ENCODE data around the gene SIRT2. TPM values are rescaled to one million over a fixed set of nuclear protein-coding genes. Genes with fewer than 3 reads are reported as not detected.

Gene SIRT2
- total and polyA plus RNA-seq, 2 of the 13 experiments (the other 11 are each of a cell fraction or from before 2014, with no cell fraction given): 22.3 to 26.1 TPM

DNA sequence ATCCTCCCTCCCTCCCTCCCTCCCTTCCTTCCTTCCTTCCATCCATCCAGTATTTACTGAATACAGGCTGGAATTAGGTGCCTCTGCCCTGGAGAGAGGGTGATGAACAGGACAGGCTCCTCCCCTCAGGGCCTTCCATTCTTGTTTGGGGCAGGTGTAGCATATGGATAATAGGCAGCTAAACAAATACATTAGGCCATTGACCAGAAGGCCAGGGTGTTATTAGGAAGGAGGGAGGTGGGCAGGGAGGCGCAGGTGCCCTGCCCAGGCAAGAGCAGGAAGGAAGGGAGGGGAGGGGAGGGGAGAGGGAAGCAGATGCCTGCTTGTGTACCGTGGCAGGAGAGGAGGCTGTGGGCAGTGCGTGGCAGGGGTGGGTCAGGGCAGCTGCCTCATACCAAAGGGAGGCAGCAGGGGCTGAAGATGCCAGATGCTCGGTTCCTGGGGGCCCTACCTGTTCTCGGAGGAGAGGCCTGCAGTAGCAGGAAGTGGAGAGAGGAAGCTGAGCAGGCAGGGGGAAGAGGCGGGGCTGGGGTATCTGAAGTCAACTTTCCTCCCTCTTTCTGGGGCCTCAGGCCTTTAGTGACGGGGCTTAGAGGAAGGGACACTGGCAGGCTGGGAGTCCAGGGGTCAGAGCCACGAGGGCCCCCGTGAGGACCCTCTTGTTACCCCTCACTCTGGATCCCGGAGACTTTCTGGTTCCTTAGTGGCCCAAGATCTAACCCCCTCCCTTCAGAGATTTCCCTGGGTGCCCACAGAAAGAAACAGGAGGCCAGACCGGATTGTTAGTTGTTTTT, 21.4 kb downstream of the SIRT2 start, which contains the start of gene RINL (continued):
- no peak for TF ChIP-seq ZNF660 (CRISPR knock-in tag; IDR thresholded peaks at IDR 0.05; ENCODE audit: borderline replicate concordance, low read depth)
- TF ChIP-seq ZNF124 (CRISPR knock-in tag; IDR thresholded peaks at IDR 0.05): no peak
- TF ChIP-seq, protein P1, sequence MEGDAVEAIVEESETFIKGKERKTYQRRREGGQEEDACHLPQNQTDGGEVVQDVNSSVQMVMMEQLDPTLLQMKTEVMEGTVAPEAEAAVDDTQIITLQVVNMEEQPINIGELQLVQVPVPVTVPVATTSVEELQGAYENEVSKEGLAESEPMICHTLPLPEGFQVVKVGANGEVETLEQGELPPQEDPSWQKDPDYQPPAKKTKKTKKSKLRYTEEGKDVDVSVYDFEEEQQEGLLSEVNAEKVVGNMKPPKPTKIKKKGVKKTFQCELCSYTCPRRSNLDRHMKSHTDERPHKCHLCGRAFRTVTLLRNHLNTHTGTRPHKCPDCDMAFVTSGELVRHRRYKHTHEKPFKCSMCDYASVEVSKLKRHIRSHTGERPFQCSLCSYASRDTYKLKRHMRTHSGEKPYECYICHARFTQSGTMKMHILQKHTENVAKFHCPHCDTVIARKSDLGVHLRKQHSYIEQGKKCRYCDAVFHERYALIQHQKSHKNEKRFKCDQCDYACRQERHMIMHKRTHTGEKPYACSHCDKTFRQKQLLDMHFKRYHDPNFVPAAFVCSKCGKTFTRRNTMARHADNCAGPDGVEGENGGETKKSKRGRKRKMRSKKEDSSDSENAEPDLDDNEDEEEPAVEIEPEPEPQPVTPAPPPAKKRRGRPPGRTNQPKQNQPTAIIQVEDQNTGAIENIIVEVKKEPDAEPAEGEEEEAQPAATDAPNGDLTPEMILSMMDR (CRISPR knock-in tag; IDR thresholded peaks at IDR 0.05): no peak
- TF ChIP-seq, protein P2, sequence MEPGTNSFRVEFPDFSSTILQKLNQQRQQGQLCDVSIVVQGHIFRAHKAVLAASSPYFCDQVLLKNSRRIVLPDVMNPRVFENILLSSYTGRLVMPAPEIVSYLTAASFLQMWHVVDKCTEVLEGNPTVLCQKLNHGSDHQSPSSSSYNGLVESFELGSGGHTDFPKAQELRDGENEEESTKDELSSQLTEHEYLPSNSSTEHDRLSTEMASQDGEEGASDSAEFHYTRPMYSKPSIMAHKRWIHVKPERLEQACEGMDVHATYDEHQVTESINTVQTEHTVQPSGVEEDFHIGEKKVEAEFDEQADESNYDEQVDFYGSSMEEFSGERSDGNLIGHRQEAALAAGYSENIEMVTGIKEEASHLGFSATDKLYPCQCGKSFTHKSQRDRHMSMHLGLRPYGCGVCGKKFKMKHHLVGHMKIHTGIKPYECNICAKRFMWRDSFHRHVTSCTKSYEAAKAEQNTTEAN (CRISPR knock-in tag; conservative IDR thresholded peaks at IDR 0.05): no peak
- no peak for TF ChIP-seq ZNF768 (CRISPR knock-in tag; IDR thresholded peaks at IDR 0.05)
- TF ChIP-seq POLR2AphosphoS5 (IDR thresholded peaks at IDR 0.05; ENCODE audit: low read depth, low read length): peak; percentile 51
- TF ChIP-seq ZFP36L2 (CRISPR knock-in tag; IDR thresholded peaks at IDR 0.05): no peak
- TF ChIP-seq RFXANK (CRISPR knock-in tag; IDR thresholded peaks at IDR 0.05): no peak
- TF ChIP-seq EP300 (IDR thresholded peaks at IDR 0.05; ENCODE audit: low read depth in 2 of 2, low read length in 2 of 2): no peak
- TF ChIP-seq EP300 (CRISPR knock-in tag; IDR thresholded peaks at IDR 0.05; ENCODE audit: borderline replicate concordance): no peak
- TF ChIP-seq, protein P3, sequence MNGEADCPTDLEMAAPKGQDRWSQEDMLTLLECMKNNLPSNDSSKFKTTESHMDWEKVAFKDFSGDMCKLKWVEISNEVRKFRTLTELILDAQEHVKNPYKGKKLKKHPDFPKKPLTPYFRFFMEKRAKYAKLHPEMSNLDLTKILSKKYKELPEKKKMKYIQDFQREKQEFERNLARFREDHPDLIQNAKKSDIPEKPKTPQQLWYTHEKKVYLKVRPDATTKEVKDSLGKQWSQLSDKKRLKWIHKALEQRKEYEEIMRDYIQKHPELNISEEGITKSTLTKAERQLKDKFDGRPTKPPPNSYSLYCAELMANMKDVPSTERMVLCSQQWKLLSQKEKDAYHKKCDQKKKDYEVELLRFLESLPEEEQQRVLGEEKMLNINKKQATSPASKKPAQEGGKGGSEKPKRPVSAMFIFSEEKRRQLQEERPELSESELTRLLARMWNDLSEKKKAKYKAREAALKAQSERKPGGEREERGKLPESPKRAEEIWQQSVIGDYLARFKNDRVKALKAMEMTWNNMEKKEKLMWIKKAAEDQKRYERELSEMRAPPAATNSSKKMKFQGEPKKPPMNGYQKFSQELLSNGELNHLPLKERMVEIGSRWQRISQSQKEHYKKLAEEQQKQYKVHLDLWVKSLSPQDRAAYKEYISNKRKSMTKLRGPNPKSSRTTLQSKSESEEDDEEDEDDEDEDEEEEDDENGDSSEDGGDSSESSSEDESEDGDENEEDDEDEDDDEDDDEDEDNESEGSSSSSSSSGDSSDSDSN (CRISPR knock-in tag; IDR thresholded peaks at IDR 0.05): peak; percentile 44; the same call in 1 of the 2 replicates
- TF ChIP-seq, protein P4, sequence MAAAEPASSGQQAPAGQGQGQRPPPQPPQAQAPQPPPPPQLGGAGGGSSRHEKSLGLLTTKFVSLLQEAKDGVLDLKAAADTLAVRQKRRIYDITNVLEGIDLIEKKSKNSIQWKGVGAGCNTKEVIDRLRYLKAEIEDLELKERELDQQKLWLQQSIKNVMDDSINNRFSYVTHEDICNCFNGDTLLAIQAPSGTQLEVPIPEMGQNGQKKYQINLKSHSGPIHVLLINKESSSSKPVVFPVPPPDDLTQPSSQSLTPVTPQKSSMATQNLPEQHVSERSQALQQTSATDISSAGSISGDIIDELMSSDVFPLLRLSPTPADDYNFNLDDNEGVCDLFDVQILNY (CRISPR knock-in tag; conservative IDR thresholded peaks at IDR 0.05): no peak
- TF ChIP-seq SOX5 (CRISPR knock-in tag; IDR thresholded peaks at IDR 0.05; ENCODE audit: borderline replicate concordance): 0 out of 2 replicates have a peak, but pooled peaks have one; percentile 27
- TF ChIP-seq, protein P5, sequence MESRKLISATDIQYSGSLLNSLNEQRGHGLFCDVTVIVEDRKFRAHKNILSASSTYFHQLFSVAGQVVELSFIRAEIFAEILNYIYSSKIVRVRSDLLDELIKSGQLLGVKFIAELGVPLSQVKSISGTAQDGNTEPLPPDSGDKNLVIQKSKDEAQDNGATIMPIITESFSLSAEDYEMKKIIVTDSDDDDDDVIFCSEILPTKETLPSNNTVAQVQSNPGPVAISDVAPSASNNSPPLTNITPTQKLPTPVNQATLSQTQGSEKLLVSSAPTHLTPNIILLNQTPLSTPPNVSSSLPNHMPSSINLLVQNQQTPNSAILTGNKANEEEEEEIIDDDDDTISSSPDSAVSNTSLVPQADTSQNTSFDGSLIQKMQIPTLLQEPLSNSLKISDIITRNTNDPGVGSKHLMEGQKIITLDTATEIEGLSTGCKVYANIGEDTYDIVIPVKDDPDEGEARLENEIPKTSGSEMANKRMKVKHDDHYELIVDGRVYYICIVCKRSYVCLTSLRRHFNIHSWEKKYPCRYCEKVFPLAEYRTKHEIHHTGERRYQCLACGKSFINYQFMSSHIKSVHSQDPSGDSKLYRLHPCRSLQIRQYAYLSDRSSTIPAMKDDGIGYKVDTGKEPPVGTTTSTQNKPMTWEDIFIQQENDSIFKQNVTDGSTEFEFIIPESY (CRISPR knock-in tag; IDR thresholded peaks at IDR 0.05): no peak
- TF ChIP-seq MIER3 (CRISPR knock-in tag; IDR thresholded peaks at IDR 0.05; ENCODE audit: borderline replicate concordance): no peak
- TF ChIP-seq DNMT3B (CRISPR knock-in tag; conservative IDR thresholded peaks at IDR 0.05): no peak
- peak; percentile 61; the same call in 1 of the 2 replicates for TF ChIP-seq YEATS2 (CRISPR knock-in tag; IDR thresholded peaks at IDR 0.05; ENCODE audit: borderline replicate concordance)

Measured in HepG2 (cell line).